Daoy (cell line): Measurements from ENCODE around the gene RGMB. TPM values are rescaled to one million over a fixed set of nuclear protein-coding genes. Genes with fewer than 3 reads are reported as not detected.

Experiments
- DNase-seq: peaks from one replicate; pipeline ENCODE4 v3.0.0-alpha.2; 2015; ENCODE audit warnings: low read depth
- total RNA-seq: library from RNA; depleted of rRNA; stranded (reverse); fragments of >200 nt; shearing (Covaris generic); gene quantifications from 2 replicates; pipeline ENCODE4 v1.2.3, GENCODE V29; 2014

Gene RGMB
- total RNA-seq, 1 experiment from 2014 or later: 12.5 TPM

GRCh38 chr5:98768160-98768959 lies 5.1 kb upstream of the RGMB start:
- peak; percentile 70 for DNase-seq

GRCh38 chr5:98768960-98769209 lies 4.6 kb upstream of the RGMB start:
- peak; percentile 17 for DNase-seq

GRCh38 chr5:98769210-98769958 lies 4.1 kb upstream of the RGMB start:
- peak; percentile 74 for DNase-seq

GRCh38 chr5:98769959-98770208 lies 3.6 kb upstream of the RGMB start:
- no peak for DNase-seq

- DNase-seq: peak; percentile 53
These were observed 3.1 kb upstream of the RGMB start for GRCh38 chr5:98770209-98770910.

GRCh38 chr5:98770911-98771322 lies 2.5 kb upstream of the RGMB start:
- DNase-seq: no peak

- DNase-seq: peak; percentile 82
These were observed 1.9 kb upstream of the RGMB start for GRCh38 chr5:98771382-98772109.

GRCh38 chr5:98772415-98773213 lies 849 bp upstream of the RGMB start:
- peak; percentile 91 for DNase-seq

GRCh38 chr5:98773214-98773463 lies 324 bp upstream of the RGMB start:
- no peak for DNase-seq

- peak; percentile 82 for DNase-seq
These were observed 950 bp downstream of the RGMB start for GRCh38 chr5:98774192-98775033.

GRCh38 chr5:98775246-98776065 lies 2.0 kb downstream of the RGMB start:
- no peak for DNase-seq

- peak; percentile 51 for DNase-seq
These were observed 2.7 kb downstream of the RGMB start for GRCh38 chr5:98776066-98776705.

GRCh38 chr5:98777295-98777694 lies 3.8 kb downstream of the RGMB start:
- DNase-seq: no peak

- DNase-seq: no peak
These were observed 5.9 kb downstream of the RGMB start for GRCh38 chr5:98779264-98779877.

GRCh38 chr5:98780390-98780789 lies 6.9 kb downstream of the RGMB start:
- DNase-seq: no peak

GRCh38 chr5:98781520-98781919 lies 8.1 kb downstream of the RGMB start:
- no peak for DNase-seq

- DNase-seq: no peak
These were observed 8.5 kb downstream of the RGMB start for GRCh38 chr5:98781964-98782363.

- no peak for DNase-seq
These were observed 9.7 kb downstream of the RGMB start for GRCh38 chr5:98783051-98783649.

GRCh38 chr5:98784411-98784810 lies 10.9 kb downstream of the RGMB start:
- no peak for DNase-seq
